K562 (cell line): Measurements from ENCODE around the gene ZNF391. TPM values are rescaled to one million over a fixed set of nuclear protein-coding genes. Genes with fewer than 3 reads are reported as not detected.
A peak's percentile ranks its signal among the peaks of the same experiment; 100 is the strongest.

Source experiments
- ARID4B ChIP-seq: sonication (generic); formaldehyde crosslinking; IDR thresholded peaks from 2 replicates; pipeline ENCODE4 v1.8.0; 2022; ENCODE audit warnings: mild to moderate bottlenecking, missing genetic modification reagents
- CCAR2 ChIP-seq: fragments of 200-400 bp; formaldehyde crosslinking; IDR thresholded peaks from 2 replicates; pipeline ENCODE4 v1.6.1; 2017; ENCODE audit warnings: mild to moderate bottlenecking, low read depth, low read length
- CEBPG ChIP-seq, 3 experiments: fragments of 200-800 bp in 1 of 3; sonication (Bioruptor generic) in 1 of 3; sonication (generic) in 1 of 3; formaldehyde crosslinking in 1 of 3; IDR thresholded peaks in 2 of 3; conservative IDR thresholded peaks in 1 of 3; 2 replicates each; pipeline versions ENCODE4 v1.6.1 to v1.8.0; 2016 to 2022; ENCODE audit warnings: missing compliant biosample characterization in 2 of 3, missing genetic modification characterization in 2 of 3, mild to moderate bottlenecking in 1 of 3, missing genetic modification reagents in 1 of 3
- CHD4 ChIP-seq: fragments of 200-600 bp; sonication (generic); IDR thresholded peaks from 3 replicates; pipeline ENCODE4 v1.6.1; 2012; ENCODE audit warnings: low read depth, mild to moderate bottlenecking, mixed read lengths, low read length, inconsistent platforms; ENCODE audit not compliant: insufficient read depth, insufficient replicate concordance, poor library complexity, severe bottlenecking
- DPF2 ChIP-seq: fragments of 450-650 bp; IDR thresholded peaks from 2 replicates; pipeline ENCODE4 v1.6.1; 2016
- ETV5 ChIP-seq: sonication (generic); formaldehyde crosslinking; IDR thresholded peaks from 2 replicates; pipeline ENCODE4 v1.4.0; 2020; ENCODE audit warnings: low read depth, mild to moderate bottlenecking, missing genetic modification reagents
- GATAD2A ChIP-seq: fragments of 450-650 bp; IDR thresholded peaks from 2 replicates; pipeline ENCODE4 v1.6.1; 2017
- HMGN3 ChIP-seq: IDR thresholded peaks from 2 replicates; pipeline ENCODE4 v1.6.1; 2011; ENCODE audit warnings: borderline replicate concordance, low read depth, mild to moderate bottlenecking, mixed read lengths, low read length; ENCODE audit not compliant: insufficient read length; ENCODE audit errors: extremely low read depth
- IFI16 ChIP-seq: fragments of 250-450 bp; sonication (Bioruptor Pico); IDR thresholded peaks from 2 replicates; pipeline ENCODE4 v2.1.2; 2022; ENCODE audit warnings: mild to moderate bottlenecking, inconsistent platforms
- MAFF ChIP-seq: IDR thresholded peaks from 2 replicates; pipeline ENCODE4 v1.6.1; 2012; ENCODE audit warnings: low read length, improper control_type of control experiment
- MECOM ChIP-seq: fragments of 250-450 bp; sonication (Bioruptor Pico); IDR thresholded peaks from 2 replicates; pipeline ENCODE4 v1.8.0; 2022; ENCODE audit warnings: inconsistent platforms
- PCBP2 ChIP-seq: fragments of 200-400 bp; formaldehyde crosslinking; IDR thresholded peaks from 2 replicates; pipeline ENCODE4 v1.6.1; 2018; ENCODE audit warnings: low read length, low read depth, mild to moderate bottlenecking, moderate library complexity; ENCODE audit not compliant: poor library complexity, severe bottlenecking
- RBFOX2 ChIP-seq: fragments of 200-400 bp; formaldehyde crosslinking; IDR thresholded peaks from 2 replicates; pipeline ENCODE4 v1.6.1; 2017; ENCODE audit warnings: low read depth, mild to moderate bottlenecking, low read length, moderate library complexity
- SPI1 ChIP-seq: IDR thresholded peaks from 2 replicates; pipeline ENCODE4 v1.6.1; 2011; ENCODE audit warnings: low read depth, low read length, control low read depth, borderline replicate concordance
- SRSF9 ChIP-seq: fragments of 200-400 bp; formaldehyde crosslinking; IDR thresholded peaks from 2 replicates; pipeline ENCODE4 v1.6.1; 2017; ENCODE audit warnings: low read depth, low read length, borderline replicate concordance
- TAL1 ChIP-seq: fragments of 450-650 bp; IDR thresholded peaks from 2 replicates; pipeline ENCODE4 v1.6.1; 2016; ENCODE audit warnings: mild to moderate bottlenecking
- TEAD4 ChIP-seq, 2 experiments: sonication (generic) in 1 of 2; formaldehyde crosslinking in 1 of 2; IDR thresholded peaks; 2 replicates each; pipeline versions ENCODE4 v1.6.1 to v1.8.0; 2012 to 2022; ENCODE audit warnings: borderline replicate concordance in 1 of 2, inconsistent platforms in 1 of 2, low read length in 1 of 2, mild to moderate bottlenecking in 1 of 2, missing genetic modification reagents in 1 of 2
- ZFX ChIP-seq: sonication (generic); formaldehyde crosslinking; IDR thresholded peaks from 2 replicates; pipeline ENCODE4 v1.8.0; 2022; ENCODE audit warnings: mild to moderate bottlenecking, missing genetic modification reagents, moderate library complexity
- ZKSCAN1 ChIP-seq: fragments of 150-350 bp; IDR thresholded peaks from 2 replicates; pipeline ENCODE4 v1.6.1; 2016; ENCODE audit warnings: low read depth, low read length
- ZNF134 ChIP-seq: fragments of 250-450 bp; sonication (Bioruptor Pico); conservative IDR thresholded peaks from 2 replicates; pipeline ENCODE4 v1.4.0; 2020
- ZNF143 ChIP-seq: sonication (generic); formaldehyde crosslinking; IDR thresholded peaks from 2 replicates; pipeline ENCODE4 v1.9.0; 2022; ENCODE audit warnings: mild to moderate bottlenecking, missing genetic modification reagents
- ZNF174 ChIP-seq: fragments of 250-450 bp; sonication (Bioruptor Pico); IDR thresholded peaks from 2 replicates; pipeline ENCODE4 v1.4.0; 2020; ENCODE audit warnings: mild to moderate bottlenecking
- ZNF778 ChIP-seq: fragments of 450-650 bp; formaldehyde crosslinking; IDR thresholded peaks from 2 replicates; pipeline ENCODE4 v1.4.0; 2020; ENCODE audit warnings: mild to moderate bottlenecking, moderate library complexity
- polyA plus RNA-seq, 8 experiments: library from polyadenylated mRNA; depleted of rRNA in 4 of 8; stranded (reverse) in 5 of 8; unstranded in 3 of 8; fragments of >200 nt; fragmentation: Nextera tagmentation in 2 of 8; fragmentation: Illumina TruSeq in 1 of 8; extraction: Ambion mirVana in 2 of 8; extraction: Trizol in 1 of 8; gene quantifications; 2 replicates each; pipeline versions ENCODE4 v1.2.1 to v1.2.3, GENCODE V29; 2011 to 2014; ENCODE audit warnings: inconsistent platforms in 1 of 8, missing spikeins in 1 of 8
- total RNA-seq, 7 experiments: library from RNA; depleted of rRNA in 6 of 7; stranded (reverse); fragments of >200 nt in 6 of 7; fragmentation: Illumina TruSeq in 2 of 7; extraction: Trizol in 2 of 7; gene quantifications; 2 replicates each; pipeline versions ENCODE4 v1.2.1 to v1.2.3, GENCODE V29; 2011 to 2021; ENCODE audit warnings: low replicate concordance in 1 of 7

Gene ZNF391
- total and polyA plus RNA-seq, 9 of the 15 experiments (the other 6 are each of a cell fraction or from before 2014, with no cell fraction given): 2.3 to 10.1 (median 5.8) TPM

GRCh38 chr6:27388293-27389197, at the start of gene ZNF391 (continued):
- TF ChIP-seq ZNF143 (CRISPR knock-in tag) (peak; percentile 61; the same call in 1 of the 2 replicates), MECOM (peak; percentile 77), SRSF9 (no peak), ZNF778 (no peak), TEAD4 (IDR thresholded peaks at IDR 0.05; ENCODE audit: low read length) (peak; percentile 60), TEAD4 (CRISPR knock-in tag; IDR thresholded peaks at IDR 0.05; ENCODE audit: borderline replicate concordance) (no peak), GATAD2A (peak; percentile 82; the same call in 1 of the 2 replicates), DPF2 (peak; percentile 81), IFI16 (no peak), ZKSCAN1 (peak; percentile 36; the same call in 1 of the 2 replicates), PCBP2 (no peak), MAFF (no peak), ETV5 (CRISPR knock-in tag) (peak; percentile 45; the same call in 1 of the 2 replicates), CCAR2 (no peak; the same call in 1 of the 2 replicates), RBFOX2 (peak; percentile 96), ARID4B (CRISPR knock-in tag) (peak; percentile 95), SPI1 (no peak), ZNF174 (CRISPR knock-in tag) (peak; percentile 82; the same call in 1 of the 2 replicates), CEBPG (CRISPR knock-in tag; IDR thresholded peaks at IDR 0.05) (no peak; the same call in 1 of the 2 replicates), CEBPG (tag; conservative IDR thresholded peaks at IDR 0.05 in 1 of 2, IDR thresholded peaks at IDR 0.05 in 1 of 2) (peak; percentile 48 to 87), ZNF134 (no peak), ZFX (CRISPR knock-in tag) (peak; percentile 96), CHD4 (no peak), TAL1 (no peak), HMGN3 (peak; percentile 69)
